Measurements from ENCODE around the gene ROGDI. TPM values are rescaled to one million over a fixed set of nuclear protein-coding genes. Genes with fewer than 3 reads are reported as not detected.

Gene ROGDI, protein sequence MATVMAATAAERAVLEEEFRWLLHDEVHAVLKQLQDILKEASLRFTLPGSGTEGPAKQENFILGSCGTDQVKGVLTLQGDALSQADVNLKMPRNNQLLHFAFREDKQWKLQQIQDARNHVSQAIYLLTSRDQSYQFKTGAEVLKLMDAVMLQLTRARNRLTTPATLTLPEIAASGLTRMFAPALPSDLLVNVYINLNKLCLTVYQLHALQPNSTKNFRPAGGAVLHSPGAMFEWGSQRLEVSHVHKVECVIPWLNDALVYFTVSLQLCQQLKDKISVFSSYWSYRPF
- total RNA-seq (2022; extraction: Qiagen RNA extraction; ENCODE audit: low read depth), result 10.4 to 16.1 TPM (median 15.1 TPM) in 5 replicates

DNA sequence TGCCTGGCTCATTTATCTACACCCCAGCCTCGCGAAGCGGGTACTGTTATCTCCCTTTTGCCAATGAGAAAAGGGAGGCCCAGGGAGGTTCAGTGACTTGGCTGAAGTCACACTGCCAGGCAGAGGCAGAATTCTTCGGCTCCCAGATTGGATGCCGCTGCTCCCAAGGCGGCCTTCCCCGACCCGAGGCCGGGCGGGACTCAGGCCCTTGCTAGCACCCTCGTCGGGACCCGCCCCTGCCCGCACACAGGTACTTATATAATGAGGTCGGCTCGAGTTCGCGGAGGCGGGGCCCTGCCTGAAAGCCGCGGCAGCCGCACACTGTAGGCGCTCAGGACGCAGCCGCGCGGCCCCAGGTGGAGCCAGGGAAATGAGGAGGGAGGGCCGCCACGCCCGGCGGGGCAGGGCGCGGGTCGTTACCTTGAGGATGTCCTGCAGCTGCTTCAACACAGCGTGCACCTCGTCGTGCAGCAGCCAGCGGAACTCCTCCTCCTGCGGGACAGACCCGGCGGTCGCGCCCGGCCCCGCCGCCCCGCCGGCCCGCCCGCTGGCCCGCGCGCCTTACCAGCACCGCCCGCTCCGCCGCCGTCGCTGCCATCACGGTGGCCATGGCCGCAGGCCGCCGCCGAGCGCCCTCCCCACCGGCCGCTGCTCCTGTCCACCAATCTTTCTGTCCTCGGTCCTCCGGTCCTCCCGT, at the start of gene ROGDI:
TSS of gene ROGDI (minus strand) at position 672 of the 697 bp plus-strand sequence. CDS start at position 610, 62 bp downstream.

DNA sequence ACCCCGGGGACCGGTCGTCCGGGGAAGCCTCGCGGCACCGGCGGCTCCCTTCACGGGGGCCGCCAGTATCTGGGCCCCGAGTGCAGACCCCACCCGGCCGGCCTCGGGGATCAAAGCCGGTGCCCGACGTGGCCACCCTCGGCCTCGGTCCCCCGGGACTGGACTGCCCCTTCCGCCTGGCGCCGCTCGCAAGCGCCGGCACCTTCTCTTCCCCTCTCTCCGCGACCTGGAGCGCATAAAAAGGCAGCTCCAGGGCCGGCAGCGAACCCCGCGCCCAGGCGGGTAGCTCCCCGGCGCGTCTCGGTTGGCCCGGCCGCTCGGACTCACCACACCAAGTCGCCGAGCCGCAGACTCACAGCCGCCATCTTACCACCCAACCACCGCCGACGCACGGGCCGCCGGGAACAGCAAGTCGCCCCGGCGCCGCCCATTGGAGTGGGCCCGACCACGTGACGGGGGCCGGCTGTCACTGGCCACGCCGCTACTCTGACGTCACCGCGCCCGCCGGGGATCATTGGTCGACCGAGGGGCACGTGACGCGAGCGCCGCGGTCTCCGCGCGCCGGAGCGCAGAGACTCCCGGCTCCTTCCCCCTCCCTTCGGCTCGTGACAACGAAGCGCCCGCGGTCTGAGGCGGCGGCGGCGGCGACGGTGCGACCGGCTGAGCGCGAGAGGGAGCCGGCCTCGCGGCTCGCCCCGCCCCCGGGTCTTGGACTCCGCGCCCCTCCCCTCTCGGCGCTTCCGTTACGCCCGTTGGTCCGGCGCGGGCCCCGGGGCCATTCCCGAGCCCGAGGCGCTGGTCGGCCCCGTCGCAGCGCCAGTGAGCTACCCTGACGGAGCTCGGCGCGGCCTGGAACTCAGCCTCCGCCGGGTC, 44.7 kb upstream of the ROGDI start, which contains the start of the genes GLYR1 and UBN1:
TSS of gene GLYR1 (minus strand) at position 388 of the 873 bp plus-strand sequence. CDS start at position 365, 23 bp downstream.
TSS of gene UBN1 (plus strand) at position 581 of the 873 bp plus-strand sequence. CDS start 5,437 bp downstream, outside the sequence.

DNA sequence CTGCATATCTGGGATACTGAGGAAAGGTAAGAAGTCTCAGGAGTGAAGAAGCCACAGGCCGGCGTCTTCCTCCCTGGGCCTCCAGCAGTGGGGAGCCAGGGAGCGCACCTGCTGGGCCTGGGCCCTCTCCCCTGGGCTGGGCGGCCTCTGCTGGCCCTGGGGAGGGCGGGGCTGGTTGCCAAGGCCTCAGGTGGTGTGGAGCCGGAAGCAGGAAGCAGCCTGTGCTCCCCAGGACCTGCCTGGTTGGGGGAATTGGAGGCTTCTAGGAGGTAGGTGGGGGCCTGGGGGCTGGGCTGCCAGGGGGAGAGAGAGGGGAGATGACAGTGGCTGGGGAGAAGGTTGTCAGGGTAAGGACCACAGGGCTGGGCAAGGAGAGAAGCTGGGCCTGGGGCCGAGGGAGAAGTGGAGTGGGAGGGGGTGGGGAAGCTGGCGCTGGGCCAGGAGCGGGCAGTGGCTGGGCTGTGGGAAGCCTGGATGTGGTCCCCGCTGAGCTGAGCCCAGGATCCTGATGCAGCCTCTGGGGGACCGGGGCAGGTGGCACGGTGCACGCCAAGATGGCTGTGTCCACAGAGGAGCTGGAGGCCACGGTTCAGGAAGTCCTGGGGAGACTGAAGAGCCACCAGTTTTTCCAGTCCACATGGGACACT, 7.1 kb downstream of the ROGDI start, which contains the start of gene SMIM22:
TSS of gene SMIM22 (plus strand) at position 189 of the 647 bp plus-strand sequence. CDS start at position 555, 366 bp downstream.

DNA sequence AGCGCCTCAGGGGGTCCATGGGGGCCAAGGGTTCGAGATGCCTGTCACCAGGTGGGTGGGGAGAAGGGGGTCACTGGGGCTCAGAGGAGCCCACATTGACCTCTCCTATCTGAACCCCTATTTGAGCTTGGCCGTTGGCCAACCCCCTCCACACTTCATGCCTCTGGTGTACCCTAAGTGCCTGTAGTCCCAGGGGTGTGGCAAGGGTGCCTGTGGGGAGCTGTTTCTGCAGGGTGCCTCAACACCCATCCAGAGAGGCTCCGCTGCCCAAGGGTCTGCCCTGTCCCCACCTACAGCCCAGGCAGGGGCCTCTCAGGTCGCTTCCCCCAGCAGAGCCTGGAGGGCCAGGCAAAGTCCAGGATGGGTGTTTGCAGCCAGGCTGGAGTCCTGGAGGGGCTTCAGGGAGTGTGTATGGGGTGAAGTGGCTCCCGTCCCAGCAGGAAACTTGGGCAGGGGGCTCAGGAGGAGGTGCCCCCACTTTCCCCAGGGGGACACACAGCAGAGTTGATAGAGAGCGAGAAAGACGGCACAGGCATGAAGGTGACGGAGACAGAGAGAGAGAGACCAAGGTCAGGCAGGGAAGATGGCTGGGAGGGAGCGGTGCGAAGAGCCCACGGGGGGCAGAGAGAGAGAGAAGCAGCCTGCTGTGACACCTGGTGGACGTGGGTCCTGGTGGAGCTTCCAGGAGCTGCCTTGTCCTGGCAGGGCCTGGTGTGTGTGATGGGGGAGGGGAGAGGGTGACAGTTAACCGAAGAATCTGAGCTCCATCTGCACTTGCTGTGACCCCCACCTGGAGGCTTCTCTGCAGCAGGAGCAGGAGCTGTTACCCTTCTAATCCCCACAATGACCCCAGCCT, 14.6 kb downstream of the ROGDI start, which contains the start of gene SEPTIN12:
TSS of gene SEPTIN12 (minus strand) at position 719 of the 856 bp plus-strand sequence. CDS start at position 19, 700 bp downstream.

DNA sequence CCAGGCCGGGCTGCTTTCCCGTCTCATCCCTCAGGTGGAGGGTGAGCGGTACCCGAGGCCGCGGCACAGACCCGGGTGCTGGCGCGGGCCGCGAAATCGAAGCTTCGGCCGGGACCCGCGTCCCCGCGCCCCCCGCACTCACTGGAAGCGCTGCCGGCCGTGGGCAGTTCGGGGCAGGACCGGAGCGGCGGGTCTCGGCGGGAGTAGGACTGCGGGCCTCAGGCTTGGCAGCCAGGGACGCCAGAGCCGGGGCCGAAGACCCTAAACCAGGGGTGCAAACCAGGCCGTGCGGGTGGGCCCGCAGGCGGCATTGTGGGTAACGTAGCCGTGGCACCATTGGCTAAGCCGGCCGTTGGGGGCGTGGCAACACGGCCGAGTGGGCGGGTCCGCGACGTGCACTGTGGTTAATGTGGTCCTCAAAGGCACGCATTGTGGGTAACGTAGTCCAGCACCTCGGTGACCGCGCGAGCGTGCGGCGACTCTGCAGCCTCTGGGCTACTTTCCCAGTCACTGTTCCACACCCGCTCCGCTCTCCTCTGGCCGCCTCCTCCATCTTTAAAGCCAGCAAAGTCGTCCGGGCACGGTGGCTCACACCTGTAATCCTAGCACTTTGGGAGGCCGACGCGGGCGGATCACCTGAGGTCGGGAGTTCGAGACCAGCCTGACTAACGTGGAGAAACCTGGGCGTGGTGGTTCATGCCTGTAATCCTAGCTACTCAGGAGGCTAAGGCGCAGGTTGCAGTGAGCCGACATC, 35.4 kb downstream of the ROGDI start, which contains the start of gene ZNF500:
TSS of gene ZNF500 (minus strand) at position 288 of the 754 bp plus-strand sequence. CDS start 1,184 bp downstream, outside the sequence.

Other genes with a start within 250 kb of the ROGDI start
- gene C16orf96, start 246.3 kb downstream of the ROGDI start, total RNA-seq (2022; extraction: Qiagen RNA extraction; ENCODE audit: low read depth), result 0.03 TPM in 3 of 5 replicates, not detected in the others
- 36.8 to 53.9 TPM (median 52.1 TPM) in 5 replicates for gene UBALD1, start 187.7 kb downstream of the ROGDI start, total RNA-seq (2022; extraction: Qiagen RNA extraction; ENCODE audit: low read depth)
- 34.9 to 42.2 TPM (median 40.5 TPM) in 5 replicates for gene MGRN1, start 177.8 kb downstream of the ROGDI start, total RNA-seq (2022; extraction: Qiagen RNA extraction; ENCODE audit: low read depth)
- 18.8 to 26.1 TPM (median 23.5 TPM) in 5 replicates for gene NUDT16L1, start 109.1 kb downstream of the ROGDI start, total RNA-seq (2022; extraction: Qiagen RNA extraction; ENCODE audit: low read depth)
- gene ANKS3, start 68.4 kb downstream of the ROGDI start, total RNA-seq (2022; extraction: Qiagen RNA extraction; ENCODE audit: low read depth), result 20.5 to 25.7 TPM (median 25.2 TPM) in 5 replicates
- 0.75 to 1.1 TPM (median 0.79 TPM) in 5 replicates for gene DNAAF8, start 68.1 kb downstream of the ROGDI start, total RNA-seq (2022; extraction: Qiagen RNA extraction; ENCODE audit: low read depth)
- gene ZNF500, start 35.5 kb downstream of the ROGDI start, total RNA-seq (2022; extraction: Qiagen RNA extraction; ENCODE audit: low read depth), result 7.6 to 10.6 TPM (median 8.7 TPM) in 5 replicates
- not detected in 5 replicates for gene SEPTIN12, start 14.3 kb downstream of the ROGDI start, total RNA-seq (2022; extraction: Qiagen RNA extraction; ENCODE audit: low read depth)
- gene SMIM22, start 7.3 kb downstream of the ROGDI start, total RNA-seq (2022; extraction: Qiagen RNA extraction; ENCODE audit: low read depth), result not detected in 5 replicates
- gene GLYR1, start 44.7 kb upstream of the ROGDI start, total RNA-seq (2022; extraction: Qiagen RNA extraction; ENCODE audit: low read depth), result 38.5 to 42.8 TPM (median 41.0 TPM) in 5 replicates
- gene UBN1, start 44.8 kb upstream of the ROGDI start, total RNA-seq (2022; extraction: Qiagen RNA extraction; ENCODE audit: low read depth), result 25.3 to 29.0 TPM (median 27.8 TPM) in 5 replicates
- 4.5 to 6.1 TPM (median 5.4 TPM) in 5 replicates for gene PPL, start 134.5 kb upstream of the ROGDI start, total RNA-seq (2022; extraction: Qiagen RNA extraction; ENCODE audit: low read depth)
- gene SEC14L5, start 155.7 kb upstream of the ROGDI start, total RNA-seq (2022; extraction: Qiagen RNA extraction; ENCODE audit: low read depth), result 0.03 to 0.09 TPM (median 0.05 TPM) in 3 of 5 replicates, not detected in the others
- gene NAGPA, start 231.3 kb upstream of the ROGDI start, total RNA-seq (2022; extraction: Qiagen RNA extraction; ENCODE audit: low read depth), result 14.6 to 19.4 TPM (median 18.6 TPM) in 5 replicates